ENCODE results near the gene PGAP1.

Gene PGAP1

DNA sequence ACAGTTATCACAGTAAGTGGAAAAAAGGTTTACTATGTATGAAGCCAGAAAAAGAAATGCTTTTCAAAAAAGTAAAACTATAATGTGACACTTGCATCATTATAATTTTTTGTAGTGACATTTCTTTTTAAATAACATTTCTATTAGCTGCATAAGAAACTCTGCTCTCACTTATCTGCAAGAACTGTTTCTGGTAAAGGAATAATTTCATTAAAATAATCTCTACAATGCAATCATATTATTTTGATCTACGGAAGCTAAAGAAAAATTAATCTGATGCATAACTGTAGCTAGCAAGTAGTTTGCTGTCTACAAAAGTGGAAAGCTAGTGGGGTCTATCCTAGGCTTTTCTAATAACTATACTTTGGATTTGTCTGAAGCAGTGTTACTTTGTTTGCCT lies 50.1 kb downstream of the PGAP1 start:
- DNase-seq: no peak

DNA sequence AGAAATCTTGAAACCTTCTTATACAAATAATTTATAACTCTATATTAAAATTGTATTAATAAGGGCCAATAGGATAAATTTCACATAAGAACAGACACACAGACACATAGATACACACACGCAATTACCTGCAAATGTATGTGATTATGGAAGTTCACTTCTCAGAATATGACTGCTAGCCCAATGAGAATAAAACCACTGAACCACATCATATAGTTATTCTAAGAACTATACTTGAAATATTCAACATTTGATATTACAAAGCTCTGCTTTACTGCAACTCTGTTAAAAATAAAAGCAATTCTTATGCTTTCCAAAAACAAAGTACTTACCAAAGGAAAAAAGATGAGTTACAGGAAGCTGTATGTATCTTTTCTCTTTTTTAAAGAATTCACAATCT lies 51.1 kb downstream of the PGAP1 start:
- DNase-seq: no peak

DNA sequence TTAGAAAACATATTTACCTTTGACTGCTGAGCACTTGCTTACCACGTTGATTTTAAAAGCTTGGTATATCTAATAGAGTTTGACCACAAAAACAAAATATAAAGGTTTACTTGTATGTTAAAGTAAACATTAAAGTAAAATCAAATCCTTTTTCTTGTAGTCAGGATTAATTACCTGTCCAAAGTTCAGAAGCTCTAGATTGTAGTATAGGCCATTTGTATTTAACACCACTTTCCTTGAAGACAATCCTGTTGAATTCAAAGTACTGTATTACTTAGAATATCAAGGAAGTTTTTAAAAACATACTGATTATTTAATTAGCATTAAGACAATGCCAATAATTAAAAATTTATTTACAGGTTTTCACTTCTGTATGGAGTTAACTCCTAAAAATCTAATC lies 53.0 kb downstream of the PGAP1 start:
- no peak for DNase-seq

DNA sequence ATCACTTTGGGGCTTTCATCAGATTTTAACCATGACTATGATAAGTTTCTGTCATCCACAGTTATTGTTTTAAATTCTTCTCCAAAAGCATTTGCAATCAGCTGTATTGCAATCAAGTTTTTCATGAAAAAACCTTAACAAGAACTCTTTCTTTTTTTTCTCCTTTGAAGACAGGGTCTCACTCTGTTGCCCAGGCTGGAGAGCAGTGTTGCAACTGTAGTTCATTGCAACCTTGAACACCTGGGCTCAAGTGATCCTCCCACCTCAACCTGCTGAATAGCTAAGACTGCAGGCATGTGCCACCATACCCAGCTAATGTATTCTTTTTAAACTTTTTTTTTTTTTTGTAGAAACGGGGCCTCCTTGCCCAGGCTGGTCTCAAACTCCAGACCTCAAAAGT lies 71.9 kb downstream of the PGAP1 start:
- DNase-seq: no peak

DNA sequence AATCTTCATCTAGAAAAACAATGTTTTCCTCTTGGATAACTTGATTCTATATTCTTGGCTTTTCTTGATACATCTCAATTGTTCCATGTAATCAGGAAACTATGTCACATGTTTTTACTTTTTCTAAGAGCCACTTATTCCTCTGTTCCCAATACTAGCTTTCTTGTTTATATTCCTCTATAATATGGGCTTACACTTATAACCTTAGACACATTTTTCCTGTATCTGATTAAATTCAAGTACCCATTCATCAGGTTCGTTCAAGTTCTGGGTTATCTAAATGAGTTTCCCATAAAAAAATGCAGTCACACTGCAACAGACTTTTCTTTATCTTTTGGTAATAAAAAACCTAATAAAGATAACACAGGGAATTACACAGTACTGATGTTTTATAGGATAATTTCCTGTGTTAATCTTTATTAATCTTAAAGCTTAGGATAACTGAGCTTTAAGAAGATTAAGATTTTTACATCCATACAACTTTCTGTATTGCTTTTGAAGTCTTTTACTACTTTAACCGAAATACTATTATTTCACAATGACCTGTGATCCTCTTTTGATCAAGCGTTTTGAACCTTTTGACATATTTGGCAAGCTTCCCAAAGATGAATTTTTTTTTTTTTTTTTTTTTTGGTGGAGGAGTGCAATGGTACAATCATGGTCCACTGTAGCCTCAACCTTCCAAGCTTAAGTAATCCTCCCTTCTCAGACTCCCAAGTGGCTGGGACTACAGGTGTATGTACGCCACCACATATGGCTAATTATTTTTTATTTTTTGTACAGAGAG lies 73.0 kb downstream of the PGAP1 start:
- DNase-seq: no peak

DNA sequence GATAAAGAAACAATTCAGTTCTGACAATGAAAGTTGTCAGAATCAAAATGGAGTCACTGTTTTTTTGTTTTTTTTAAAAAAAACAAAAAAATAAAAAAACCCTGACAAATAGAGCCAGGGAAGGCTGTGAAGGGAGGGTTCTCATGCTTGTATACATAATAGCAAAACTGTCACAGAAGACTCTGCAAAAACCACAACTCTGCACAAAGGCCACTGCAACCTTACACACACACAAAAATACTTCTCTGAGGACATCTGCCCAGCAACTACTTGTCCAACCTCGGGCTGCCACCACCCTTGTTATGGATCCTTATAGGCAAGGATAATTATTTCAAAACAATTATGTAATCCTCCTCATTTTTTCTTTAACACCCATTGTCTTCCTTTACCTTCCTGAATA lies 75.4 kb downstream of the PGAP1 start:
- DNase-seq: no peak

DNA sequence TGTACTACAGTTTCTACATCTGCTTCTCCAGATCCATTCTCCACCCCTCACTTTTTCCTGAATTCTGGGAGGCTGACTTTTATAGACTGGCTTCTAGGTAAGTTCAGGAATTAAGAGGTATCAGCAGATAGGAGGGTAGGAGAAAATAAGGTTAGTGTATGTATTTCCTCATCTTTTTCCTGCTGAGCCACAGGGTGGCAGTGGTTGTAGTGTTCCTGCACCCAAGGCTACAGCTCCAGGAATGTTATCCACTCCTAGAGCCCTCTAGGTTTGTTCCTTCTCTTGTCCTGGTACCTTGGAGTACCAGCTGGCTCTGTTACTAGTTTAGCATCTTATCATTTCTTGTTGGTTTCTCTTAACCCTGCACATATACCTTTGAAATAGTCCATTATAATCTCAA lies 76.6 kb downstream of the PGAP1 start:
- no peak for DNase-seq

DNA sequence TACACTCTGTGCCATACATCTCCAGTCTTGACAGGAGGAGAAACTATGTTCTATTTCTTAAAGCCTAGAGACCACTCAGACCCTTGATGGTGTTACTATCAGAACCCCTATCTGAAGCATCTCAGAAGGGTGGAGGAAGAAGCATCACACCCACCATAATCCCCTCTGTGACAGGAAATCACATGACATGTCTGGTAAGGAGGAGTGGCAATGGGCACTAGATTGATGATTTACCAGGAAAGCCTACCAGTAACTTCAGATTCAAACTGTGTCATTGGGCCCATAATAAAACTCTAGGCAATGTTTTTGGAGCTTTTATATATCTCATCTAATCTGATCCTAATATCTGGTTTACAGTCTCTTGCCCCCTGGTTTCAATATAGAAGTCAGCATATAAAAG lies 80.2 kb downstream of the PGAP1 start:
- no peak for DNase-seq

DNA sequence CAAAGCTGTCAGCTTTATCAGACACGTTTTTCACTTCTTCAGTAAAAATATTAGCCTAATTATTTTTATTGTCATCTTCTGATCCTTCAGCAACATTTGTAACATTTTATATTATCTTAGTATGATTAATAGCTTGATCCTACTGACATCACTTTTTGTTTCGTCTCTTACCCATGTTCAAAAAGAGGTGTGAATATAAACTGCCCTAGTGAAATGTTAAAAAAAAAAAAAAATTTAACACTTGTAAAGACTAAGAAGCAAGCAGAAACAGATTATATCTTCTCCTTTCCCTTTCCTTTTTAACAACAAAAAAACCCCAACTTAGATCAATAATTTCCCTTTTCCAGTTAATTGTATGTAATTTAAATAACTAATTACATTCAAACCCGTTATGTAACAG lies 81.1 kb downstream of the PGAP1 start:
- DNase-seq: no peak

DNA sequence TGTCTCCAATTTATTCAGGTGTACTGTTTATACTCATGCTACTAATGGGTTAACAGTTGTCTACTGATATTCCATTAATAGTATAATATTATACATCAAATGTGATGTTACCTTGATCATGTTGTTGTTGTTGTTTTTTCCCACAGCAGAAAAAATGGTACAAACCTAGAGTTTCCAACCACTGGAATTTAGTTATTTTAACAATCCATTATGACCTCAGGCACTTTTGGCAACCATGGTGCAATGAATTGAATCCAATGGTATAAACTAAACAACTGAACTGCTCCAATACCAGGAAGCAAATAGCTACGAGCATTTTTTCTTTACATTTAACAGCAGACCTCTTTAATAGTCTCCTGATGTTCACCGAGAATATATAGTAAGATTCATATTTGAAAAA lies 86.3 kb downstream of the PGAP1 start:
- DNase-seq: no peak

DNA sequence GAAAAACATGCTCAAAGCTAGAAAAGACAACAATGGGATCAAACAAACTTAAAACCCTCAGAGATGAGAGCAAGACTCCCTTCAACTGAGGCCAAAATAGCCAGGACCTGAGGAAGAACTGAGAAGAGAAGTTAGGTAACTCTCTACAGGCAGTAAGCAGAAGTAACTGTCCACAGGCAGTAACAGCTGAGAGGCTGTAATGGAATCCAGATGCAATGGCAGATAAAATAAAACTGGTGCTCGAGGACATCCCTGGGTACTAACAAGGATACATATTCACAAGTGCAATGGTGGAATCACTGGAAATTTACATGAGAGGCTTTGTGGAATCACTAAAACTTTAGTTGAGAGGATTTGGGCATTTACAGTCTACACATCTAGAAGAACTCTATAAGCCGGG lies 86.9 kb downstream of the PGAP1 start:
- DNase-seq: no peak

DNA sequence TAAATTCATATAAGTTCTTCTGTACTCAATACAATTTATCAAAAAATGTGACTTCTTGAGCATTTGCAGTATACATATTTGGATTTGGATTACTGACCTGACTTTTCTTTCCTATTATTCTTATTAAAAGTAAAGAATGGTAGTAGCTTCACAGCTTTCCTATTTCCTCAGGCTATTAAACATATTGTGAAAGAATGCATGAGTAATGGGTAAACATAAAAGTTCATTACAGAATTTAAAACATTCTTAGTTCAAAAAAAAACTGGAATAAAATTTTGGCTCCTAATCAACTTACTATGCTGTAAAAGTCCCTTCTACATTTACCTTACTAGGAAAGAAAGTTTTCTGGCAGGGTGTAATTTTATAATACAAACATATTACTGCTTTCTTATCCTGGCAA lies 90.1 kb downstream of the PGAP1 start:
- no peak for DNase-seq

DNA sequence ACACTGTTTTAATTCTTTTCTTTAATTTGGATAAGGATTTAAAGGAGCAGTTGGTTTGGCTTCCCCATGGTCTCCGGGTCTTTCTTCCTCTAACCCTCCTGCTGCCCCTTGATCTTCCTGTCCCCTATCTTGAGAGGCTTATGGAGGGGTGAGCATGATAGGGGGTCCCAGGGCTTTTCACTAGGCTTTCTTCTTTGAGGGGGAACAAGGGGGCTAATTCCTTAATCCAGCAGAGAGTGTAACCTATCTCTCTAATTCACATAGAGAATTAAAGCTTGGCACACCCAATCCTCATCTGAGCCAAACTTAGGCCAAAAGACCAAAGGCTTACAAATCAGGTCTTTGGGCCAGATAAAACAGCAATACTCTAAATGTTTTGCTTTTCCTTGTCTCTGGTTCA lies 95.8 kb downstream of the PGAP1 start:
- no peak for DNase-seq

DNA sequence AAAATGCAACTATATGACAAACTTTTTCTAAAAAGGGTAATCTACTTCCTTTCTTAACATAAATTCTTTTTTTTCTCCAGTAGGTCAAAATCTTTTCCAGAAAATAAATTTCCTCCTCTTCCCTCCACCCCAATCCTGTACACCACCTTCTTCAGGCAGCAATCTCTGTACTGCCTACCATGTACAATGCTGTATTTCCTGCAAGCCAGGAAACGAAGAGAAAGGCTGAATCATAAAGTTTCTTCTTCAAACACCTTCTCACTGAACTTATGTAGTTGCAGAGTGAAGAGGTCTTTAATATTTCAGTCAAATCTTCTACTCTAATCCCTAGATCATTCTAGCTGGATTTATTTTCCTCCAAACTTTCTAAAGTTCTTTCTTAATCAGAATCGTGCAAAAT lies 99.2 kb downstream of the PGAP1 start:
- DNase-seq: no peak

DNA sequence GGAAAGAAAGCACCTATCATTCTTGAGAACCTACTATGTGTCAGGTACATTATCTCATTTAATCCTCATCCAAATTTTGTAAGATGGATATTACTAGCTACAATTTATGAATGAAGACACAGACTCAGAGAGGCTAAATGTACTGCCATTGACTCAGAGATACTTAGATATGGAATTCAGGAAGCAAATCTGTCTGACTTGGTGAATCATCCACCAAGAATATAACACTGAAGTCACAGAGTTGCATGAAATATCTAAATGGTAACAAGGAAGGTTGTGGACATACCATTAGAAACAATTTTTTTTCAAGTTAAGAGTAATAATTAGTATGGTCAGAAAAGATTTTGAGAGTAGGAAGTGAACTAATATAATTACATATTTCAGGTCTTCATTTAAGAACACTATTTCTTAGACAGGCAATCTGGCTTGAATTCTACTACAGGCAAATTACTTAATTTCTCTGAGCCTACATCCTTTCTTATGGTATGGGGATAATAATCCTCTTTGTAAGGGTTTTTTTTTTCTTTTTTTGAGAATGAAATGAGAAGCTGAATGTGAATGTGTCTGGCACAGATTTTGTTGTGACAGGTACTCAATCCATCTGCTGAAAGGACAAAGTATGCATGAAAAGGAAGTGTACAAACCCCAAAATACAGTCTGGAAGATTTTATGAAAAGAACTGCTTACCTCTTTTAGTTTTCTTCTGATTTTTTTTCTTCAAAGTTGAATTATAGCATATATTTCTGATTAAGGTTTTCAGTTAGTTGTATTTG lies 102.6 kb downstream of the PGAP1 start:
- no peak for DNase-seq

DNA sequence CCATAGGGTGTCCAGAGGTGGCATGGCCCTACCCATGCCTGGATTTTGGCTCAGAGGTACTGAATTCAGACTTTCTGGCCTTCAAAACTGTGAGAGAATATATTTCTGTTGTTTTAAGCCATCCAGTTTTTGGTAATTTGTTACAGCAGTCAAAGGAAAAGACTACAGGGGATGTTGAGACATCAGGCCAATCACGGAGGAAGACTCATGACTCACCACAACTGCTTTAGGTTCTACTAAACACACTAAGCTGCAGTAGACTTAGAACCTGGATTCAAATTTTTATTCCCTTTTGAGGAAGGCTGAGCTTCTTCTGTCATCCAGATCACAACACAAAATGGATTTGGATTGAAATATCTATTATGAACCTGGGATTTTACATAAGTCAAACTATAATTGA lies 105.3 kb downstream of the PGAP1 start:
- DNase-seq: no peak

DNA sequence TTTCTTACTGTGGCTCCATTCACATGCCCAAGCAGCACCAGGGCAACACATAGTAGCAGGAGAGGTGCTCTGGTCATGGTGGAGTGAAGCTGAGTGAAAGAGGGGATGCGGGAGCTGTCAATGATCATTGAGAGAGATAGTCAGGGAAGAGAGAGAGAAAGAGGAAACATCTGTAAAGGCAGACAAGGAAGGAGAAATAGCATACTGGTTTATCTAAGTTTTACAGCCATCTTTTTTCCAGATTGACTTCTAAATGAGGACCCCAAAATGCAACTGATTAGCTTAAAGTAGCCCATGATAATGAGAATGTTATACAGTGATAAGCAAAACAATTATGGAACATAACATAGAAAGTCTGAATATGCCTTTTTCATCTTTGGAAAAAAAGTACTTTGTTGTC lies 117.2 kb downstream of the PGAP1 start, which contains the start of gene C2orf66:
Gene C2orf66, minus strand, starts transcription at position 96 of the 400 bp plus-strand sequence. Its CDS starts 19 bp downstream, at position 77.
- DNase-seq: no peak

DNA sequence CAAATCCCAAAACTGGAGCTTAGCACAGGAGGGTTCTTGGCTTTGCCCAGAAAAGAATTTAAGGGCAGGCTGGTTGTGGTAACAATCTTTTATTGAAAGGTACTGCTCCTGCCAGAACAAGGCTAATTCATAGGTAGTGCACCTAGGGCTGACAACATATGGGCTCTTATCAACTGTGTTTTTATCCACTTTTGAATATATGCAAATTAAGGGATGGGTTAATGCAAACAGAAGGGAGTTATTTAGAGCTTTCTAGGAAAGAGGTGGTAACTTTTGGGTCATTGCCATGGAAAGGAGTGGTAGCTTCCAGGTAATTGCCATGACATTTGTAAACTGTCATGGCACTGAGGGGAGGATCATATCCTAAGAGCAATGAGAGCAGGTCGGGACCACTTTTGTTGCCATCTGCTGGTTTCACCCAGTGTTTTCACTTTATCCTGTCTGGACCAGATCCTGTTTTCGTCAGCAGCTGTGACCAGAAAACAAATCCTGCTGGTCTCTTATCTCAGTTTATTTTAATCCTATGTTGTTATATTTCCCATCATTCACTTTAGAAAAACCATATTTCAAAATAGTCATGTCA lies 118.3 kb downstream of the PGAP1 start:
- DNase-seq: no peak

DNA sequence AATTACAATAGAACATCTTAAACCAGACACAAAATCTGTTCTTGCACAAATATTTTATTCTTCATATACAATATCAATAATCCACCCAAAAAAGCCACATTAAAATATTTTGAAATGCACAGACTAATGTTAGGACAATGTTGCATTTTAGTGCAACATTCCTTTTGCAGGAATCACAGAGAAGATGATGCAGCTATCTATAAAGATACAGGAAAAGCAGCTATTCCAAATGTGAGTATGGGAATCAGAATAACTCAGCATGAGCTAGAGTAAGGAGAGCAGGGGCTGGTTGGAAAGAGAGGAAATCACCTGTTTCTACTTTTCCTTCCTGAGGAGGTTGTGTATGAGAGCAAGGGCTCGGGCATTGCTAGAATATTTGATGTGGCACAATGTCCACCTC lies 122.1 kb downstream of the PGAP1 start:
- no peak for DNase-seq

DNA sequence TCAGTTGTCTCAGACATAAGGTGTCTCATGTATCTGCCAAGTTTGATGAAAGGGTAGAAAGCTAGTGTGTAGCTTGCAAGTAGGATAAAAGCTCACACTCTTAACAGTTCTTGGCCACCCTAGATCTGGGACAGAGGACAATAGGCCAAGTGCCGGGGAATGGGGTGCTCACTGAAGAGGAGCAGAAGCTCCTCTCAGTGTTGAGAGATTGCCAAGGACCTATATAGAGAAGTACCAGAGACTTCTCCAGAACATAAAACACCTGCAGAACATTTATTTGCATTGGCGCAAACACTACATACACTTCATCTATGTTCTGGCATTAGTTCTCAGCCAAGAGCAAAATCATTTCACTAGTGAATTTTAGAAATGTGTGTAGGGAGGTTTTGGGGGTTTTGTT lies 124.1 kb downstream of the PGAP1 start:
- DNase-seq: no peak

DNA sequence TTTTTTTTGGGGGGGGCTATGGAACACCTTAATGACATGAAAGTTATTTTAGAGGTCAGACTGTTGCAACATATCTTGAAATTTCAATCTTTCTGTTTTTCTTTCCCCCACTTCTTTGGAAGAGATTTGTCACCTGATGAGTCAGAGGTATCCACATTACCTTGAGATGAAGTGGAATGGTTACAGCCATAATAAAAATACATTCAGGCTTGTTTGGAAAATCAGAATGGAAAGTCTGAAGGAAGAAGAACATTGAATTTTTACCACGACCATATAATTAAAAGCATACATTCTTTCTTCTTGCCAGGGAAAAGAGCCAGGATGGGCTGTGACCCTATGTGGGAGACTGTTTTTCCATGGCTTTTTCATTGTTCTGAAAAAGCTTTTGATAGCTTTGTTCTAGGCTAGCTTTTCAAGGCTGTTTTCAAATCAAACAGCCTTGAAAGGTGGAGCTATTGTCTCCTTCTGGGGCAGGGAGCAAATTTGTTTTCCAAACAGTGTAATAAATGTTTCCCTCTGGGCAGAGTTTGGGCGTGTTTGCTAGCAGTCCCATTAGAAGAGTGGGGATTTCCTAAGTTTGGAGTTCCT lies 124.7 kb downstream of the PGAP1 start:
- DNase-seq: no peak

DNA sequence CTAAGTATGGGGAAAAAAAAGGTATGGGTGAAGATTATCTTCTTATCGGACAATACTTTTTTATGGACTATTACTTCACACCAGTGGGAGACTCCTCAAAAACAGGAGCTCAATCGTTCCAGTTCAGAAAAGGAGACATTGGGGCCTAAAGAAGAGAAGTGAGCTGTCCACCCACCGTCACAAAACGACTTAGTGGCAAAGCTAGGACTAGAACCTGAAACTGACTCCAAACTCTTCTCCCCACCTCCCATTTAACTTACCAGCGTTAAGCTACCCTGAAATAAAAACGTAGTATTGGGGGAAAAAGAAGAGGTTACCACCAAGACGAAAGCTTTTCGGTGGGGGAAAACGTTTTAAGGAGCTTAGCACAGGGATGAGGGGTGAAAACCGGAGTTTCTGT lies 127.5 kb downstream of the PGAP1 start:
- no peak for DNase-seq

DNA sequence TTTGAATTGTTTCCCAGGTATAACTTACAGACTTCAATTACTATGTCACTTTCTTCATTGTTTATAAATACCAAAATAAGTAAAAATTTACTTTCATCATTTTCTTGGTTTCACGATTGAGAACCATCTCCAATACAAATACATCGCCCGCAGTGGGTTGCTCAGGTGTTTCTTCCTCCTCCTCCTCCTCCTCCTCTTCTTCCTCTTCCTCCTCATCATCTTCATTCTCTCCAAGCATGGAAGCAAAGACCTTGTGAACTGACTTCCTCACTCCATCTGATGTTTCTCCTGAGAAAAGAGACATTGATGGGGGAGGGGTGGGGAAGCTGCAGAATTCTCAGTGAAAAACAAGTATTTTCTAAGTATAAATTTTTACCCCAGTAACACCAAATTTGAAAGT lies 133.6 kb downstream of the PGAP1 start:
- no peak for DNase-seq
